Activated CD4-positive, alpha-beta T cell treated with anti-CD3 and anti-CD28 coated beads for 1 hour (primary cell): Measurements from ENCODE around the gene TIAM2.
"Not testable (repeated sequence)": the region's sequence is repeated elsewhere in the genome, so short reads cannot be mapped to it uniquely, and the experiment has no call there.

ENCODE experiments used
- DNase-seq: peaks from one replicate; pipeline ENCODE4 v3.0.0-alpha.2; 2020

TIAM2 gene

DNA sequence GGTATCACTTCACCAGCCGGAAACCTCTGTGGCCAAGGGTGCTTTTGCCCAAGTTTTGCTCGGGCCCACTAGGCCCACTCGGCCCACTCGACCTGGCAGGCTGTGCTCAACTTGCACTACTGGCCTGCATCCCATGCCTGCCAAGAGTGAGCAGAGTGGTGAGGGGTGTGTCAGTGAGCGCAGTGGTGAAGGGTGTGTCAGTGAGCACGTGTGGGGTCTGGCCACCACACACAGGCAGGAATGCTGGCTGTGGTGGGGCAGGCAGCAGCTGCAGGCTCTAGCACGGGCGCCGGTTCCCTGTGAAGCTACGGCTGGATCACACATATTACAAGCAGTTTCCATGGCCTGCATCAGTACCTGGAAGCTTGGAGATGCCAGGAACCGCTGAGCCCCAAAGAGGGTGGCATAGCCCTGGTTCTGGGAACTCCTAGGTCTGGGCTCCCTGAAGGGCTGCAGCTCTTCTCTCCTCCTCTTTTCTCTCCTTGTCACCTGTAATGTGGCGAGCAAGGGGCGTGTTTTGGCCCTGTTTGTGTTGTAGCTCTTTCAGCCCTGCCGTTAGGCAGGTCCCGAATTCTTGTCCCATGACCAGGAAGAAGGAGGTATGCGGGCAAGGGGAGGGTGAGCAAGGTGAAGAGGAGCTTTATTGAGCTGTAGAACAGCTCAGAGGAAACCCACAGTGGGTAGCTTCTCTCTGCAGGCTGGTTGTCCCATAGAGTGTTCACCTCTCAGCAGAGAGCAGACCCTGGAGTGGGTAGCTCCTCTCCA lies 217.7 kb downstream of the TIAM2 start:
- DNase-seq: no peak

GRCh38 chr6:155213611-155214372 lies 218.7 kb downstream of the TIAM2 start:
- no peak for DNase-seq

GRCh38 chr6:155215906-155216305 lies 220.8 kb downstream of the TIAM2 start:
- DNase-seq: no peak

GRCh38 chr6:155216312-155217046 lies 221.4 kb downstream of the TIAM2 start:
- DNase-seq: no peak

- not testable (repeated sequence) for DNase-seq
These were observed 223.6 kb downstream of the TIAM2 start for GRCh38 chr6:155218711-155219110.

GRCh38 chr6:155219299-155219698 lies 224.2 kb downstream of the TIAM2 start:
- no peak for DNase-seq

DNA sequence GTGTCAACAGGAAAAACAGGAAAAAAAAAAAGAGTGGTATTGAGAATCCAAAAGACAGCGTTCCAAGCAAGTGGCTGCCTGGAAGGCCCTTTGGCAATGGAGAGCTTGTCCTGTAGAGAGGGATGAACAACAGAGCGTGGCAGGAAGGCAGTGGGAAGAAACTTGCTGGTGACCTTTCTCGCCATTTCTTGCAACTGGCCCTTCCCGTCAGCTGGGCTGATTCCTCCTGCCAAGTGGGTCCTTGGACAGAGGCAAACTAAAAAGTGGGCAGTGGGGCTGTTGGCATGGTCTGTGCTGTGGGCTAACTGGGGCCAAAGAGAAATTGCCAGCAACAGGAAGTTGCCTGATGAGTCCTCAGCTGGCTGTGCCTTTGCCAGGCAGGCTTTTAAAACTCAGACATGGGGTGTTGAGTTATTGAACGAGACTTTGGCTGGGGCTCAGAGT lies 224.8 kb downstream of the TIAM2 start:
- DNase-seq: no peak

- no peak for DNase-seq
These were observed 226.0 kb downstream of the TIAM2 start for GRCh38 chr6:155221086-155221485.

DNA sequence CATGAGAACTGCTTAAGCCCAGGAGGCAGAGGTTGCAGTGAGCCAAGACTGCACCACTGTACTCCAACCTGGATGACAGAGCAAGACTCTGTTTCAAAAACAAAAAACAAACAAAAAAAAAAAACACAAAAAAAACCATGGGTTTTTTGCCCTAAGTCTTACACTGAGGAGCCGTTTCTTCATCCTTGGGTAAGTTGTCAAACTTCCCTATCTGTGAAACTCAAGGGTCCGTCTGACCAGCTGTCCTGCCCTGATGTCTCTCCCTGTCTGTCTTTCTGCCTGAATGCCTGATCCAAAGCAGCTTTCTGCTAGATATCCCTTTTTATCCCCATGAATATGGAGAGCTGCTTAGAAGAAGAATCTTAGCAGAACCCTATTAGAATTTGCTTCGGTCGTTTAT lies 227.4 kb downstream of the TIAM2 start:
- DNase-seq: no peak

DNA sequence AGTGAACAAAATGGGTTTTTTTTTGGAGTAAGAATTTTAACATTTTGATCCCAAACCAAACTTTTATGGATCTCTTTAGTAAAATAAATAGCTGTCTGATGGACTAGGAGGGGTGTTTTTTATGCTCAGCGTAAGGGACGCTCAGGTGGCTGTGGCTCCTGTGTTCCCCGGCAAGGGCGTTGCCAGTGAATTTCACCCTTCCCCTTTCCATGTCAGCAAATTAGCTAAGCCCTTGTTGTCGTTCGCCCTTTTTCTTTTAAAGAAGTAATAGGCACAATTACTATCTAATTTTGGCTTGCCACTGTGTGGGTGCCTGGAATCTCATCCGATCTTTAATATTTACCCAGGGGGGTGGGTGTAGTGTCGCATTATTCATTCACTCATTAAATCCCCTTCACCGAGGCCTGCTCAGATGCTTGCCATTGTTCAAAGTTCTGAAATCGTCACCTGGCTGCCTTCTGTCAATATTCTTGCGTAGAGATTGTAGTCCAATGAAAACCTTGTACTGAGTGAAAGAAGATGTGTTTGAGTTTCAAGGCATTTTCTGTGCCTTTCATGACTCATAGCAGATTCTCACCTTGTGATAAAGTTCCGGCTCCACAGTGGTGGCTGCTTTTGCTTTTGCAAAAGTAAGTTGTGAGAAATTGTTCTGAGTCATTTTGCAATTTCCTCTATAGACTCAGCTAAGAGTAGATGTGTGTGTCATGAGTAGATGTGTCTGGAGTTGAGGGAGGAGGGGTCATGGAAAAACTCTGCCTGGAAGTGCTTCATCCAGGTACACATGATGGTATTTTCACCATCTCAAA lies 228.7 kb downstream of the TIAM2 start:
- no peak for DNase-seq

DNA sequence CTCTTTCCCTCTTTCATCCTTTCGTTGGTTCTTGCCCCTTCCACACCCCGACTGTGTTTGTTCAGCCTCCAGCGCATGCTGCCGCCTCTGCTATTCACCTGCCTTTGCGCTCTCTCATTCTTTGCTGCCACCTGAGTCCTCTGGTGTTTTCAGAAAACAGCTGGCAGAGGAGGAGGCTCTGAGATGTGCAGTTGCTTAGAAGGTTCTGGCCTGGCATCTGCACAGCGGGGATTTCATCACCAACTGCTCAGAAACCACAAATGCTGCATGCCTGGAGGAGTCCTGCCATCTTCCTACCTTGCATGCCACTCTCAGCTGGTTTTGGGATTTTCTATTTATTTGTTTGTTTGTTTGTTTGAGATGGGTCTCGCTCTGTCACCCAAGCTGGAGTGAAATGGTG lies 229.5 kb downstream of the TIAM2 start:
- DNase-seq: no peak

- DNase-seq: no peak
These were observed 231.9 kb downstream of the TIAM2 start for GRCh38 chr6:155227046-155227445.

DNA sequence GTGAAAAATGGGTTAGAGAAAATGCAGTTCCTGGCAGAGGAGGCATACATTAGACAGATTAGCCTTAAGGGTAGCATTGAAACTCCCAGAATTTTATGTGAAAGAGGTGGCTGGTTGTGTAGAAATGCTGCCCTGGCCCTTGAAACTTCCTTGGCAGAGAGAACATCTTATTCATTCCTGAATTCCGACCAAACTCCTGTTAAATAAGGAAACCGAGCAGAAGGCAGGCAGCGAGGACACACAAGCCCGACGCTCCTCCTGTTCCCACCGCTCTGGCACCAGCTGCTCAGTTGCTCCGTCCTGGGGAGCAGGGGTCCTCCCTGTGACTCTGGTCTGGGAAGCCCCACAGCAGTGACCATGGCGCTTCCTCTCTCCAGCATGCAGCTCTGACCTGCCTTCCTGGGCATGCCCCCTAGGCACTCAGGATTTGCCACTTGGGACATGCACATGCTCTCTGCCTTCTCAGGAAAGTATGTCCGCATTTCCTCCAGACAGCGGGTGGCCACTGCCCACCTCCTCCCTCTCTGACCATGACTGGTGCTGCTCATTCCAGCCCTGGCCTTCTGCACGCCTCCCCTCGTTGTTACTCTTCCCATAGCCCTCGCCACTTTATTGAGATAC lies 233.5 kb downstream of the TIAM2 start:
- DNase-seq: no peak

- DNase-seq: not testable (repeated sequence)
These were observed 235.9 kb downstream of the TIAM2 start for GRCh38 chr6:155230975-155231374.

DNA sequence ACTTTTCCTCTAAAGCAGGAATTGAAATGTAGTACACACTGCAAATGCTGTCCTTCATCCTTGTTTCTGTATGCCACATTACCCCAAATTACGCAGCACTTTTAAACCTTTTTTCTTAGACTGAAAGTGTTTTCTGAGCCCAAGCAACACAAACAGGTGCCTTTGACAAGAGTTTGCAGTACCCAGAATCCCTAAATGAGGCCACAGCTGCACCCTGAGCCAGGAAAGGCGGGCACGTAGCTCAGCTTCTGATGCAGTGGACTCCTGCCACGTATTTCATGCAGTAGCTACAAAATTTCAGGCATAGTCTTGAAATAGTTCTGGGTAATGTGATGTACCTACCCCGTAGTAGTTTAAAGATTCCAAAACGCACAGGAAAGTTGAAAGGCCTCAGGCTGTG lies 237.7 kb downstream of the TIAM2 start:
- DNase-seq: no peak

DNA sequence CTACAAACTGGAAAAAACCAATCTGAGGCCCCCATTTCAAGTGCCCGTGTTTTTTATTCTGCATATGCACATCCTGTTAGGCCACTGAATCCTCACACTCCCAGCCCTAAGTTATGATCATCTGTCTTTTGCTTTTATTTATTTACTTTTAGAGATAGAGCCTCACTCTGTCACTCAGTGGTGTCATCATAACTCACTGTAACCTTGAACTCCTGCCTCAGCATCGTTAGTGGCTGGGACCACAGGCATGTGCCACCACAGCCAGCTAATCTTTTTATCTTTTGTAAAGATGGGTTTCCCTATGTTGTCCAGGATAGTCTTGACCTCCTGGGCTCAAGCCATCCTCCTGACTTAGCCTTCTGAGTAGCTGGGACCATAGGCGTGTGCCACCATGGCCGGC lies 239.1 kb downstream of the TIAM2 start:
- DNase-seq: no peak

GRCh38 chr6:155234687-155235086 lies 239.6 kb downstream of the TIAM2 start:
- no peak for DNase-seq

- DNase-seq: no peak
These were observed 240.0 kb downstream of the TIAM2 start for GRCh38 chr6:155235087-155235486.

DNA sequence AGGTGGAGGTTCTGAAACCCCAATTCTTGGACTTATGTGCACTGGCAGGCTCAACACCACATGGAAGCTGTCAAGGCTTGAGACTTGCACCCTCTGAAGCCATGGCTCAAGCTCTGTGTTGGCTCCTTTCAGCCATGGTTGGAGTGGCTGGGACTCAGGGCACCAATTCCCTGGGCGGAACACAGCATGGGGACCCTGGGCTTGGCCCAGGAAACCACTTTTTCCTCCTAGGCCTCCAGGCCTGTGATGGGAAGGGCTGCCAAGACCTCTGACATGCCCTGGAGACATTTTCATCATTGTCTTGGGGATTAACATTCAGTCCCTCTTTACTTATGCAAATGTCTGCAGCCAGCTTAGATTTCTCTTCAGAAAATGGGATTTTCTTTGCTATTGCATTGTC lies 242.5 kb downstream of the TIAM2 start:
- no peak for DNase-seq

DNA sequence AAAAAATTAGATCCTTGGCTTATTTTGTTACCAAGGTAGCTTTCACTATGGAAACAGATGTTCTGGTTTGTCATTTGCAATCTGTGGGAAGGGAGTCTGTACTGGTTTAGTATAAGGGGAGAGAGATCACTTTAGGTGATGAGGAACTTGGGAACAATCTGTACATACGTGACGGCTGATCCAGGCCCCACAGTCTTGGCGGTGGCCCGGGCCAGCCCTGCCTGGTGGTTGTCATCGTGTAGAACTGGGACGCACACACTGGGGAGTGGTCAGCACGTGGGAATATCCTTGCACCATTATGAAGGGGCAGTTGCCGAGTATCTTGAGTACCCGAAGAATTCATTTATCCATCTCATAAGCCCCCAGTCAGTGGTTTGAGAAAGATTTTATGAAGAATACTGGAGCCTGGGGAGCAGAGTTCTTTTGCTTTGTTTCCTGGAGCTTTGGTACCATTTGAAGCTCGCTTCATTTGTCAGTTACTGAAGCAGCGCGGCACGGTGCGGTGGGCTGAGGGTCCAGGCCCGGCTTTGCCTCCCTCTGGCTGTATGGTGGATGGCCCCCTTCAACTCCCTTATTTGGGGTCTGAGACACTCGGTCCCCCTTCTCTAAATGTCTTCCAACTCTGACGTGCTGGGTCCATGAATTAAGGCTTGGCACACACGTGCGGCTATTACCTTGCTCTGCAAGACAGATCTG lies 245.9 kb downstream of the TIAM2 start:
- DNase-seq: no peak

DNA sequence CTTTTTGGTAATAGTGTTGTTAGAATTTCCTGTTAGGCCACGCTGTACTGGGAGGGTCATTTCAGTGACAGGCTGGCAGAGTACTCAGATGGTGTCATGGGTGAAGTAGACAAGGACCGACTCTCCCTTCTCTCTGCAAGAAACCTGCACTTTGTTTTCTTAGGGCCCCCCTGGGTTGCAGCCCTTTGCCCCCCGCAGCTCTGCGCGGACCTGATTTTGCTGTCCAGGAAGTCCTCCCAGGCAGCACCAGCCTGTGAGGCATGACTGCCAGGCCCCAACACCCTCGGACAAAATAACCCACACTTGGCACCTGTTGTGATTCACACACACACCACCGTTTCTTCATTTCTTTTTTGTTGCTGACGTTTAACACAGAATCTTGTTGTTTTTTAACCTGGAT lies 246.9 kb downstream of the TIAM2 start:
- DNase-seq: no peak

DNA sequence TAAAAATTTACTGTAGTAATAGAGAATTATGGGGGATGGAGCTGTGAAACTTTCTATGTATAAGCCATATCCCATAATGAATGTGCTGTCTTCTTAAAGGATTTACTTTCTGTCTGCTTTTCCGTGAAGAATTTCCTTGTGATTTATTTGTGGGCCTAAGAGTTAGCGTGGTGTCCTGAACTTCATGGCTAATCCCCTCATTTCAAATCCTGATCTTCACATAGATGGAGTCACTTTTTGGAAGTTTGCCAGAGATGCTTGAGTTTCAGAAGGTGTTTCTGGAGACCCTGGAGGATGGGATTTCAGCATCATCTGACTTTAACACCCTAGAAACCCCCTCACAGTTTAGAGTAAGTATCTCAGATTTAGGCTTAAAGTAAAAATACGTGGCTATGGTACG lies 249.3 kb downstream of the TIAM2 start:
- DNase-seq: no peak
